ENCODE measurements around the gene UBE2C. TPM values are rescaled to one million over a fixed set of nuclear protein-coding genes. Genes with fewer than 3 reads are reported as not detected.
"Not testable (repeated sequence)": the region's sequence is repeated elsewhere in the genome, so short reads cannot be mapped to it uniquely, and the experiment has no call there.

Gene UBE2C
- 1.1 TPM for total RNA-seq

- peak; percentile 98 for DNase-seq (ENCODE audit: low spot score)
These were observed at the start of gene UBE2C for GRCh38 chr20:45812157-45813005. Gene UBE2C (plus strand): TSS chr20:45812644. CDS start chr20:45812696, 52 bp downstream.

- not testable (repeated sequence) for DNase-seq (ENCODE audit: low spot score)
These were observed 47.7 kb upstream of the UBE2C start for GRCh38 chr20:45764618-45765282.

DNA sequence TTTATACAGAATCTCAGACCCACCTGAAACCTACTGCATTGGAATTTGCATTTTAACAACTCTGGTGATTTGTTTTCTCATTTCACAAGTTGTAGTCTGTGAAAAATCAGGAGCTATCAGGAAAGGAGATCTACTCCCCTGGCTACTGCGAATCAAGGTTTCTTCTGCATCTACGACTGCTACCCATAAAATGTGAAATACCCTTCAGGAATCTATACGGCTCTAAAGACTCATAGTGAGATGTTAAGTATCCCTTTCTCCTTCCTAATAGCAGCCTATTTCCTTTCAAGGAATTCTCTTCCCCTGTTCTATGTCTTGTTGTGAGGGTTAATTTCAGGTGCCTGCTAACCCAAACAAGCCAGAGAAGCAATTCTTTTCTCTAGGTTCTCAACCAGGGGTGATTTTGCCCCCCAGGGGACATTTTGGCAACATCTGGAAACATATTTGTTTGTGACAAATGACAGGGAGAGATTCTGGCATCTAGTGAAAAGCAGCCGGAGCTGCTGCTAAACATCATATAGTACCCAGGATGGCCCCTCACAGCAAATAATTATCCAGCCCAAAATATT lies 47.1 kb upstream of the UBE2C start:
- DNase-seq (ENCODE audit: low spot score), result no peak

DNA sequence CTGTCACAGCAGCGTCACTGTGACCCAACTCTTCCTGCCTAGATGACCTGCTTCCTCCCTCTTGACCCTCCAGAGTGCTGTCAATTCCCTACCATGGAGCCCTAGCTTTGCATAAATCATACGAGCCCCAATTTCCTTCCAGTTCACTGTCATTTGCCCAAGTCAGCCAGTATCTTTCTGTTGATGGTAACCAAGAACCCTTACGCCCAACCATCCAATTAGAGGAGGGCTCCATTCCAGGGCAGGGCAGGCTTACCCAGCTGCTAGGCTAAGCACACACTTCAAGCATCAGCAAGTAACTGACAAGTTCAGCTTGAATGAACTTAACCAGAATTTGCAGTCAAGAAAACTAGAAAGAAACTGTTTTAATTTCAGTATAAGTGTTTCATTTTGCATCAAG lies 46.5 kb upstream of the UBE2C start:
- DNase-seq (ENCODE audit: low spot score), result no peak

- no peak for DNase-seq (ENCODE audit: low spot score)
These were observed 44.0 kb upstream of the UBE2C start for GRCh38 chr20:45768479-45768878.

GRCh38 chr20:45771182-45771759 lies 41.2 kb upstream of the UBE2C start:
- DNase-seq (ENCODE audit: low spot score), result peak; percentile 84

- no peak for DNase-seq (ENCODE audit: low spot score)
These were observed 39.8 kb upstream of the UBE2C start for GRCh38 chr20:45772693-45773092.

DNA sequence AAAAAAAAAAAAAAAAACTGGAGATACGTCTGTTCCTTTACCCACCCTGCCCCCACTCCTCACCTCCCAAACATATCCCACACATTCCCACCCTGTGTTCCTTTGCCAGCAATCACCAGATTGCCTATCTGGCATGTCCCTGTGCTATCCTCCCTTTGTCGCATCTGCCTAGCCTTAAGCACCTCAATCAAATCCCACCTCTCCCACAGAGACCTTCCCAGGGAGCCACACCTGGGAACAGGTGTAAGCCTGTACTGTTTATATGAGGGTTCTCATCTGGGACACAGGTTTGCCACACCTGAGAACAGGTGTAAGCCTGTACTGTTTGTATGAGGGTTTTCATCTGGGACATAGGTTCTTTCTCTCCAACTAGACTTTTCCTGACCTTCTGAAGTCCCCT lies 37.5 kb upstream of the UBE2C start:
- no peak for DNase-seq (ENCODE audit: low spot score)

DNA sequence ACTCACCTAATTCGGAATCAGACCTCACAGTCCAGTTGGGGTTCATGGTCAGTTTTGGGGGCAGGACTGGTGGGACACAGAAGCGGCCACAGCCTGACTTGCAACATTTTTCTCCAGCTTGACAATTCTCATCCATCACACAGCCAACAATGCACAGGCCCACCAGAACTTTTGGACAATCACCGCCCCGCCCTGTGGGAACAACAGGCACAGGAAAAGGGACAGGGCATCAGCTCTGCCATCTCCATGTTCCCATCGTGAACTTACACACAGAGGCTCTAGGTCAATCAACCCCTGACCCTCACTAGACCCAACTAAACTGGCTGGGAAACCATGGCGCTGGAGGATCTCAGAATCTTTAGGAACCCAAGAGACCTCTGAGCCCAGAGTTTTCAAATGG lies 37.0 kb upstream of the UBE2C start:
- no peak for DNase-seq (ENCODE audit: low spot score)

DNA sequence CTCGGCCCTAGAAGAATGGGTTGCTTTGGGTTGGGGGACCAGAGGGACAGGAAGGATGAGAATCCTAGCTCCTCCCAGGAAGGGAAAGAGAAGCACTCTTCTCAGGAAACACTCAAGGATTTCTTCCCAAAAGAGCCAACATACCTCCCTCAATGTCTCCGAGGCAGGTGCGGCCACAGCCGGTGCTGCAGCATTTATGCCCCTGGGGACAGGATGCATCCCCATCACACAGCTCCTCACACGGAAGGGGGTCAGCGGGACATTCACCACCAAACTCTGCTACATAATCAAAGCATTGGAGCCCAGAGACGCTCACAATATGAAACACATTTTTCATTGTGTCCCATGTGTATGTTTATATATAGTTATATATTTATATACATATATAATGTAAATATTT lies 35.5 kb upstream of the UBE2C start:
- no peak for DNase-seq (ENCODE audit: low spot score)

DNA sequence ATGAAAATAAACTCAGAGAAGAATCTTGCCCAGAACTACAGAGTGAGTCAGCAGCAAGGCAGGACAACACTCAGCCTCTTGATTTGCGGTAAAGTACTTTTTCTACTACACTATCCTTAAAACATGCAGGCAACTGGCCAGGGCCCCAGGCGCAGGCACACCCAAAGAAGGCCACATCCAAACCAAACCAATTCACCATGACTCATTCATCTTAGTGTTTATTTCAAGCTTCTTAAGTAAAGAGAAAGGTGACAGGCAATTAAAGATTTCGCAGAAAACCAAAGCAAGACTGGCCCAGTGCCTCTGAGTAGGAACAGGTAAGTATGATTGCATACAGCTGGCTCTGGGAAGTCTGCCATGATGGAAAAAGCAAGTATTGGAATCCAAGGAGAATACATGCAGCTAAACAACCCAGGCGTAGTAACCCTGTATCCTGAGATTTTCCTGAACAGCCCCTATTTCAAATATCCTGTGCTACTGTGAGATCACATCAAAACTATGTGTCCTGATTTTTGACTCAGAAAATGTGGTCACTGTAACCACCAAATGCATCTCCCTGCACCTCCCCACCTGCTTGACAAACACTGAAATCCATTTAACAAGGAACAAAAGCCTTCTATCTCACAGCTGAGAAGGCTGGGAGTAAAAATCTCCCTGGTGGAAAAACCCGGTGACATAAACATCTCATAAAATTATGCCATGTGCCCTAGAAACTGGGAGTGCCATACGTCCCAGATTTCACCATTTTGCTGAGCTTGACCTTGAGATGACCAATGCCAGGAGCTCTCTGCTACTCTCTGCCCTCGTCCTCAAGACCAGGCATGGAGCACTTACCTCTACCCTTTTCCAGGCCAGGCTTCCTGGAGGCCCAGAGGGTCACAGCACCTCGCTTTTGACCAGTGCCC lies 33.2 kb upstream of the UBE2C start:
- peak; percentile 93 for DNase-seq (ENCODE audit: low spot score)

DNA sequence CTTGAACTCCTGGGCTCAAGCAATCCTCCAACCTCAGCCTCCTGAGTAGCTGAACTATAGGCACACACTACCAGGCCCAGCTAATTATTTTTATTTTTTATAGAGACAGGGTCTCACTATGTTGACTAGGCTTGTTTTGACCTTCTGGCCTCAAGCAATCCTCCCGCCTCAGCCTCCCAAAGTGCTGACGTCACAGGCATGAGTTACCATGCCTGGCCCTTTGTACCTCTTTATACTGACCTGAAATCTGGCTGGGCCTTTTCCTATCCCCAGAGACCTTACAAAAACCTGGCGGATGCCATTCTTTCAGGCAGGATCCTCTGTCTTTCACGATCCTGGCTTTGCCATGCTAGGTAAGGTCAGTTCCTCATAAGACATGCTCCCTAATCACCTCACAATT lies 32.3 kb upstream of the UBE2C start:
- DNase-seq (ENCODE audit: low spot score), result no peak

DNA sequence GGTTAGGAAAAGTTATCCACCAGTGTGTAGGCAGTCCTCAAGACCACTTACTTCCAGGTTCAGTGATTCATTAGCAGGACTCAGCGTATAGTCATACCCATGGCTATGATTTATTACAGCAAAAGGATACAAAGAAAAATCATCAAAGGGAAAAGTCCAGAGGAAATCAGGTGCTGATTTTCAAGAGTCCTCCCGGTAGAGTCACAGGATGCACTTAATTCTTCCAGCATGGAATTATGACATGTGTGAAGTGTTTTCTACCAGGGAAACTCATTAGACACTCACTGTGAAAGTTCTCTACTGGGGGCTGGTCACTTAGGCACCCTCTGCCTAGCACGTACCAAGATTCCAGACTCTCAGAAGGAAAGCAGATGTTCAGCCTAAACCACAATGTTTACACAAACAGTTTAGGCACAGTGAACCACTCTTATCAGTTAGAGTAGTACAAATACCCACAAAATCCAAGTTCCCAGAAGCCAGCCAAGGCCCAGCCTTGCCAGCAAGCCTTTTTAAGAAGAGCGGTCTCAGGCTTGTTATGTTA lies 31.0 kb upstream of the UBE2C start:
- peak; percentile 67 for DNase-seq (ENCODE audit: low spot score)

DNA sequence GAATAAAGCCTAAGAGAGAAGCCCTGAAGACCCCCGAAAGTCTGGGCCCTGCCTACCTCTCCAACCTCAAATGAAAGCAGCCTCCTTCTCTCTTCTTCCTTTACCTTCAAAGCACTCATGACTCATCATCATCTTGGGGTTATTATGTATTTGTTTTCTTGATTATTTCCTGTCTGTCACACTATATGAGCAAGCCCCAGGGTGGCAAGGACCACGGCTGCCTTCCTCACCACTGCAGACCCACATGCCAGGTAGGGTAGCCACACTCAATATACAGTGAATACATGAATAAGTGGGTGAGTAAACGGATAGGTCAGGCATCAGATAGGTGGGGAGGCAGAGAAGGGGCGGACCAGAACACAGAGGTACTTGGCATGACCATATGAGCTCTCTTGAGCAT lies 29.6 kb upstream of the UBE2C start:
- no peak for DNase-seq (ENCODE audit: low spot score)

- DNase-seq (ENCODE audit: low spot score), result no peak
These were observed 28.7 kb upstream of the UBE2C start for GRCh38 chr20:45783656-45784294.

GRCh38 chr20:45788351-45788750 lies 24.1 kb upstream of the UBE2C start:
- DNase-seq (ENCODE audit: low spot score), result no peak

GRCh38 chr20:45792317-45793118 lies 19.9 kb upstream of the UBE2C start:
- DNase-seq (ENCODE audit: low spot score), result no peak

GRCh38 chr20:45796337-45797065 lies 15.9 kb upstream of the UBE2C start:
- no peak for DNase-seq (ENCODE audit: low spot score)

DNA sequence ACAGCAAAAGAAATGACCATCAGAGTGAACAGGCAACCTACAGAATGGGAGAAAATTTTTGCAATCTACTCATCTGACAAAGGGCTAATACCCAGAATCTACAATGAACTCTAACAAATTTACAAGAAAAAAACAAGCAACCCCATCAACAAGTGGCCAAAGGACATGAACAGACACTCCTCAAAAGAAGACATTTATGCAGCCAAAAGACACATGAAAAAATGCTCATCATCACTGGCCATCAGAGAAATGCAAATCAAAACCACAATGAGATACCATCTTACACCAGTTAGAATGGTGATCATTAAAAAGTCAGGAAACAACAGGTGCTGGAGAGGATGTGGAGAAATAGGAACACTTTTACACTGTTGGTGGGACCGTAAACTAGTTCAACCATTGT lies 14.9 kb upstream of the UBE2C start:
- not testable (repeated sequence) for DNase-seq (ENCODE audit: low spot score)
